ENCODE data around the gene DUSP7.

The DUSP7 gene

GRCh38 chr3:52094571-52095485, 38.5 kb upstream of the DUSP7 start:
- TF ChIP-seq ZNF658 (tag by site-specific recombination; IDR thresholded peaks at IDR 0.05) = no peak
- TF ChIP-seq ZNF596 (tag by site-specific recombination; IDR thresholded peaks at IDR 0.05) = no peak
- TF ChIP-seq ZNF561 (tag by site-specific recombination; IDR thresholded peaks at IDR 0.05; ENCODE audit: borderline replicate concordance) = no peak
- TF ChIP-seq FEZF1 (tag by site-specific recombination; IDR thresholded peaks at IDR 0.05) = no peak
- no peak for TF ChIP-seq YY2 (tag by site-specific recombination; IDR thresholded peaks at IDR 0.05)
- TF ChIP-seq ZBTB1 (tag by site-specific recombination; IDR thresholded peaks at IDR 0.05) = no peak
- no peak for TF ChIP-seq ZNF776 (tag by site-specific recombination; IDR thresholded peaks at IDR 0.05; ENCODE audit: borderline replicate concordance)
- TF ChIP-seq ZNF558 (tag by site-specific recombination; IDR thresholded peaks at IDR 0.05) = no peak
- TF ChIP-seq, protein P1, sequence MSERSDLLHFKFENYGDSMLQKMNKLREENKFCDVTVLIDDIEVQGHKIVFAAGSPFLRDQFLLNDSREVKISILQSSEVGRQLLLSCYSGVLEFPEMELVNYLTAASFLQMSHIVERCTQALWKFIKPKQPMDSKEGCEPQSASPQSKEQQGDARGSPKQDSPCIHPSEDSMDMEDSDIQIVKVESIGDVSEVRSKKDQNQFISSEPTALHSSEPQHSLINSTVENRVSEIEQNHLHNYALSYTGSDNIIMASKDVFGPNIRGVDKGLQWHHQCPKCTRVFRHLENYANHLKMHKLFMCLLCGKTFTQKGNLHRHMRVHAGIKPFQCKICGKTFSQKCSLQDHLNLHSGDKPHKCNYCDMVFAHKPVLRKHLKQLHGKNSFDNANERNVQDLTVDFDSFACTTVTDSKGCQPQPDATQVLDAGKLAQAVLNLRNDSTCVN (tag by site-specific recombination; optimal IDR thresholded peaks at IDR 0.05) = no peak
- TF ChIP-seq HOXD13 (CRISPR knock-in tag; IDR thresholded peaks at IDR 0.05; ENCODE audit: borderline replicate concordance) = no peak
- no peak for TF ChIP-seq GLIS2 (tag by site-specific recombination; IDR thresholded peaks at IDR 0.05)
- no peak for TF ChIP-seq KLF10 (tag by site-specific recombination; IDR thresholded peaks at IDR 0.05)
- TF ChIP-seq BCL11B (tag by site-specific recombination; IDR thresholded peaks at IDR 0.05; ENCODE audit: low read depth) = no peak
- TF ChIP-seq KLF8 (tag by site-specific recombination; IDR thresholded peaks at IDR 0.05) = no peak
- no peak for TF ChIP-seq ZFP41 (tag by site-specific recombination; IDR thresholded peaks at IDR 0.05; ENCODE audit: borderline replicate concordance)

GRCh38 chr3:52093756-52094545, 37.6 kb upstream of the DUSP7 start:
- Histone ChIP-seq H3K9me3 (ENCODE audit: control insufficient read depth, insufficient read depth, low read depth, low read length) (no peaks in the 10 kb centered on the region), H3K4me1 (ENCODE audit: control insufficient read depth, insufficient read depth, low read length) (no peaks in the 10 kb centered on the region), H3K36me3 (ENCODE audit: control insufficient read depth in 2 of 2, insufficient read depth in 1 of 2, low read length in 2 of 2) (peaks cover 0 to 70% of the 10 kb centered on the region in 2 experiments; a peak in 1 of 3 replicates), H3K27ac (ENCODE audit: extremely low read depth, low read depth, low read length) (no peak overlapping the region), H3K4me3 (ENCODE audit: low read depth, low read length) (no peak overlapping the region)
- ChIA-PET POLR2A (no interaction called here), CTCF (interaction anchor here (0.8 kb wide), 1 partner anchor 93 kb away, joined by 3 read pairs; no protein-coding TSS in a partner anchor)
- TF ChIP-seq, protein P2, sequence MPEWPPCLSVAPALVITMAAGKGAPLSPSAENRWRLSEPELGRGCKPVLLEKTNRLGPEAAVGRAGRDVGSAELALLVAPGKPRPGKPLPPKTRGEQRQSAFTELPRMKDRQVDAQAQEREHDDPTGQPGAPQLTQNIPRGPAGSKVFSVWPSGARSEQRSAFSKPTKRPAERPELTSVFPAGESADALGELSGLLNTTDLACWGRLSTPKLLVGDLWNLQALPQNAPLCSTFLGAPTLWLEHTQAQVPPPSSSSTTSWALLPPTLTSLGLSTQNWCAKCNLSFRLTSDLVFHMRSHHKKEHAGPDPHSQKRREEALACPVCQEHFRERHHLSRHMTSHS (tag by site-specific recombination; IDR thresholded peaks at IDR 0.05) = no peak
- TF ChIP-seq BCL6B (tag by site-specific recombination; IDR thresholded peaks at IDR 0.05) (no peak), ZNF791 (tag by site-specific recombination; IDR thresholded peaks at IDR 0.05) (no peak), ZNF777 (tag by site-specific recombination; IDR thresholded peaks at IDR 0.05; ENCODE audit: borderline replicate concordance) (no peak), ZNF555 (tag by site-specific recombination; conservative IDR thresholded peaks at IDR 0.05) (no peak), ZSCAN4 (tag by site-specific recombination; IDR thresholded peaks at IDR 0.05) (no peak)

More at GRCh38 chr3:52094571-52095485, 38.5 kb upstream of the DUSP7 start:
- CTCF ChIA-PET = interaction anchor here (0.7 kb wide), 1 partner anchor 103 kb away, joined by 3 read pairs; no protein-coding TSS in a partner anchor
- POLR2A ChIA-PET = no interaction called here
- H3K4me3 ChIP-seq (ENCODE audit: low read depth, low read length) = no peak overlapping the region
- H3K36me3 ChIP-seq (ENCODE audit: control insufficient read depth in 2 of 2, insufficient read depth in 1 of 2, low read length in 2 of 2) = peaks cover 0 to 70% of the 10 kb centered on the region in 2 experiments; a peak in 1 of 3 replicates
- no peak overlapping the region for H3K27ac ChIP-seq (ENCODE audit: extremely low read depth, low read depth, low read length)
- no peaks in the 10 kb centered on the region for H3K9me3 ChIP-seq (ENCODE audit: control insufficient read depth, insufficient read depth, low read depth, low read length)
- no peaks in the 10 kb centered on the region for H3K4me1 ChIP-seq (ENCODE audit: control insufficient read depth, insufficient read depth, low read length)

All from HEK293 (cell line).